Pancreas (tissue), 10 donors: ENCODE measurements around the gene CD4. TPM values are rescaled to one million over a fixed set of nuclear protein-coding genes. Genes with fewer than 3 reads are reported as not detected.

Source experiments
- ATAC-seq, 4 donors: fragments of 200-7000 bp; cut with Tn5 transposase; one replicate each; pipeline versions ENCODE4 v1.8.0 to v1.9.1; 2020; ENCODE audit warnings: mild to moderate bottlenecking in 4 of 4, moderate library complexity in 4 of 4
- DNase-seq, 6 donors: peaks; one replicate each; pipeline ENCODE4 v3.0.0-alpha.2; 2020
- FAIRE-seq: peaks from 2 replicates; lab custom pipeline; 2012; peaks lifted over from hg19 to GRCh38; lab: Jason Lieb, UNC
- H3K27ac ChIP-seq, 4 donors: fragments of 200-600 bp; sonication (generic); 1 replicate in 3 of 4; 2 replicates in 1 of 4; pipeline versions ENCODE4 v1.5.0 to v1.8.0; 2020
- H3K27me3 ChIP-seq, 4 donors: fragments of 200-600 bp; one replicate each; pipeline ENCODE4 v1.8.0; 2021
- H3K36me3 ChIP-seq, 3 donors: fragments of 200-600 bp; sonication (generic) in 1 of 3; one replicate each; pipeline versions ENCODE4 v1.5.0 to v1.8.0; 2020 to 2021
- H3K4me1 ChIP-seq, 3 donors: fragments of 200-600 bp; one replicate each; pipeline ENCODE4 v1.8.0; 2021
- H3K4me3 ChIP-seq, 4 donors: fragments of 200-600 bp; sonication (generic) in 2 of 4; one replicate each; pipeline versions ENCODE4 v1.5.0 to v1.8.0; 2020 to 2021
- H3K9me3 ChIP-seq, 4 donors: fragments of 200-600 bp; one replicate each; pipeline ENCODE4 v1.8.0; 2021
- WGBS, 2 donors: extraction: QIAGEN DNeasy Blood & Tissue Kit; methylation state at CpG; one replicate each; pipeline ENCODE4 v1.1.7; 2013; 5-methylcytosine and 5-hydroxymethylcytosine counted together
- intact Hi-C, 3 donors: fragments of 100-400 bp; cut with DNase I; formaldehyde crosslinking; loops; one replicate each; pipeline versions ENCODE4 v1.11.1 to v1.14.2; 2022
- polyA plus RNA-seq, 2 donors: library from polyadenylated mRNA; stranded (reverse); fragments of 200-250 nt; gene quantifications; one replicate each; pipeline ENCODE4 v1.2.3, GENCODE V29; 2013
- total RNA-seq, 6 donors: library from RNA; stranded (reverse); fragmentation: NEBNext Ultra II Directional in 4 of 6; extraction: Animal tissue kit (Norgen Biotek cat#: 25700) in 4 of 6; gene quantifications; one replicate each; pipeline versions ENCODE4 v1.2.1 to v1.2.4, GENCODE V29; 2021 to 2023
- TF ChIP-seq, protein P1 (sequence below), 4 donors: fragments of 200-600 bp; sonication (generic) in 3 of 4; IDR thresholded peaks; one replicate each; pipeline versions ENCODE4 v1.5.0 to v1.8.0; 2021; ENCODE audit warnings: antibody characterized with exemption in 4 of 4
- donor health status: healthy with polysubstance abuse.
- donor health status: DM: no; HTN: no; CAD: no; lungs with moderate emphysema.
- donor health status: DM: no; HTN: no; CAD: no.
- donor health status: control.
- donor health status: control.
- donor health status: Bipolar disorder and iron deficiency.
- donor health status: DM: yes; HTN: yes; CAD: no.
- donor health status: DM: no; HTN: no; CAD: no.
- donor health status: DM: no; HTN: no; CAD: no.
- donor health status: DM: yes; HTN: yes; CAD: no.

CD4 gene
- total and polyA plus RNA-seq, 8 donors = 1.2 to 19.9 (median 2.1) TPM

DNA sequence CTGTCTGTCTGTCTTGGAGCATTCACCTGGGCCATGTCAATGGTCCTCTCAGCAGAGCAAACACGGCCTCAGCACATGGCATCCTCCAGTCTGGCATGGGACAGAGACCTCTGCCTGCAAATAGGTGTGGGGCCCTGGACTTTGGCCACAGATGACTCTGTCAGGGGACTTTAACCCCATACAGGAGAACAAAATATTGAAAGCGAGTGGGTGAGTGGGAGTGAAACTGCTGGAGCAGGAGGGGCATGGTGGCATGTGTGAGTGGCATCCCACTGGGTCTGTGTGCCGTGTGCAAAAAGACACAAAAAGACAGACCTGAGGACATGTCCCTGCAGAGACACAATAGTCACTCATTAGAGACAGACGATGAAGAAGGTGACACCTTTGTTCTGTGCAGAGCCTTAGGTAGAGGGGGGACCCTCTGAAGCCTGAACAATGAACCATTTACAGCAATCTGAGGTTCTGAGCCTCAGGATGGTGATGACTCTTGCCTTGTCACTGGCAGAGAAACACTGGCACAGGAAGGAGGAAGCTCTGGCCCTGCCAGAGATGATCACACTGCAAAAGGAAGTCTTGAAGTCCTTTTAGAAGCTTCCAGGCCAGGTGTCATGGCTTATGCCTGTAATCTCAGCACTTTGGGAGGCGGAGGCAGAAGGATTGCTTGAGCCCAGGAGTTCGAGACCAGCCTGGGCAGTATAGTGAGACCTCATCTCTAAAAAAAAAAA, 9.5 kb upstream of the CD4 start:
- Histone ChIP-seq H3K27me3 (no peaks in the 10 kb centered on the region), H3K4me1 (peaks cover 0 to 6% (median 0%) of the 10 kb centered on the region in 3 donors), H3K9me3 (no peaks in the 10 kb centered on the region), H3K4me3 (no peak overlapping the region), H3K36me3 (no peaks in the 10 kb centered on the region), H3K27ac (no peak overlapping the region)
- no peak for DNase-seq
- FAIRE-seq = no peak
- TF ChIP-seq, protein P1, sequence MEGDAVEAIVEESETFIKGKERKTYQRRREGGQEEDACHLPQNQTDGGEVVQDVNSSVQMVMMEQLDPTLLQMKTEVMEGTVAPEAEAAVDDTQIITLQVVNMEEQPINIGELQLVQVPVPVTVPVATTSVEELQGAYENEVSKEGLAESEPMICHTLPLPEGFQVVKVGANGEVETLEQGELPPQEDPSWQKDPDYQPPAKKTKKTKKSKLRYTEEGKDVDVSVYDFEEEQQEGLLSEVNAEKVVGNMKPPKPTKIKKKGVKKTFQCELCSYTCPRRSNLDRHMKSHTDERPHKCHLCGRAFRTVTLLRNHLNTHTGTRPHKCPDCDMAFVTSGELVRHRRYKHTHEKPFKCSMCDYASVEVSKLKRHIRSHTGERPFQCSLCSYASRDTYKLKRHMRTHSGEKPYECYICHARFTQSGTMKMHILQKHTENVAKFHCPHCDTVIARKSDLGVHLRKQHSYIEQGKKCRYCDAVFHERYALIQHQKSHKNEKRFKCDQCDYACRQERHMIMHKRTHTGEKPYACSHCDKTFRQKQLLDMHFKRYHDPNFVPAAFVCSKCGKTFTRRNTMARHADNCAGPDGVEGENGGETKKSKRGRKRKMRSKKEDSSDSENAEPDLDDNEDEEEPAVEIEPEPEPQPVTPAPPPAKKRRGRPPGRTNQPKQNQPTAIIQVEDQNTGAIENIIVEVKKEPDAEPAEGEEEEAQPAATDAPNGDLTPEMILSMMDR (IDR thresholded peaks at IDR 0.05) = no peak
- no peak for ATAC-seq
- 68 to 74% methylated on average over 6 of the region's 6 CpGs for WGBS, 2 donors
- intact Hi-C loops = loop anchor here in 1 of 3 donors (5.0 kb wide), 1 partner anchor 43 kb away; no protein-coding TSS in a partner anchor

DNA sequence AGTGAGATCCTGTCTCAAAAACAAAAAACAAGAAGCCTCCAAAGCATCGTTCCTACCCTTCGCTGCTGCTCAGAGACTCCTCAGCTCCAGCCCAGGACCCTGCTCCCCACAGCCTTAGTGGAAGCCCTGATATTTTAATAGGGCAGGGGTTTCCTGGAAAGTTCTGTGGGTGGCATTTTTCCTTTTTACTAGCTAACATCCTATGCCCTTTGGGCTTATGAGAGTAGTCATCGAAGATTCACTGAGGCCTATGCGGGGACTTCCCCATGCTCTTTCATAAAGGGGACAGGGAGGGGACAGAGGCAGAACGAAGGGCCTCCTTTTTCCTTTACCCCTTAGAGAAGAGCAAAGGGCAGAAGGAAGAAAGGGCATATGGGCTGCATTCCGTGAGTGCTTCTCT, 8.8 kb upstream of the CD4 start:
- H3K9me3 ChIP-seq = no peaks in the 10 kb centered on the region
- no peak overlapping the region for H3K27ac ChIP-seq
- intact Hi-C loops = loop anchor here in 1 of 3 donors (5.0 kb wide), 1 partner anchor 43 kb away; no protein-coding TSS in a partner anchor
- no peaks in the 10 kb centered on the region for H3K27me3 ChIP-seq
- 80 to 90% methylated on average over 6 of the region's 6 CpGs for WGBS, 2 donors
- peaks cover 0 to 4% (median 0%) of the 10 kb centered on the region in 3 donors for H3K4me1 ChIP-seq
- TF ChIP-seq, protein P1 (IDR thresholded peaks at IDR 0.05) = no peak
- H3K36me3 ChIP-seq = no peaks in the 10 kb centered on the region
- no peak for DNase-seq
- H3K4me3 ChIP-seq = no peak overlapping the region
- FAIRE-seq = no peak
- no peak for ATAC-seq

DNA sequence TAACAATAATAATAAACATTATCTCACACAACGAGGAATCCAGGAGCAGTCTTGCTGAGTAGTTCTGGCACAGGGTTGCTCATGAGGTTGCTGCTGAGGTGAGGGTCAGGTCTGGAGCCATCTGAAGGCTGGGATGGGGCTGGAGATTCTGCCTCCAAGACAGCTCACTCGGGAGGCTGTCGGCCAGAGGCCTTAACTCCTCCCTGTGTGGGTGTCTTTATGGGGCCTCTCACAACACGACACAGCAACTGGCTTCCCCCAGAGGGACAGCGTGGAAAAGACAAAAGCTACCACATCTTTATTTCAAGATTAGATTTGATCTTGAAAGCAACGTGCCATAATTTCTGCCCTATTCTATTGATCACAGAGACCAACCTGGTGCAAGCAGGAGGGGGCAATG, 7.2 kb upstream of the CD4 start:
- DNase-seq = no peak
- intact Hi-C loops = loop anchor here in 1 of 3 donors (5.0 kb wide), 1 partner anchor 45 kb away; no protein-coding TSS in a partner anchor
- Histone ChIP-seq H3K4me3 (no peak overlapping the region), H3K36me3 (no peaks in the 10 kb centered on the region), H3K27ac (no peak overlapping the region), H3K27me3 (no peaks in the 10 kb centered on the region), H3K9me3 (no peaks in the 10 kb centered on the region), H3K4me1 (peaks cover 0 to 3% (median 0%) of the 10 kb centered on the region in 3 donors)
- 61 to 70% methylated on average over 6 of the region's 6 CpGs for WGBS, 2 donors
- FAIRE-seq = no peak
- TF ChIP-seq, protein P1 (IDR thresholded peaks at IDR 0.05) = no peak
- ATAC-seq = no peak

DNA sequence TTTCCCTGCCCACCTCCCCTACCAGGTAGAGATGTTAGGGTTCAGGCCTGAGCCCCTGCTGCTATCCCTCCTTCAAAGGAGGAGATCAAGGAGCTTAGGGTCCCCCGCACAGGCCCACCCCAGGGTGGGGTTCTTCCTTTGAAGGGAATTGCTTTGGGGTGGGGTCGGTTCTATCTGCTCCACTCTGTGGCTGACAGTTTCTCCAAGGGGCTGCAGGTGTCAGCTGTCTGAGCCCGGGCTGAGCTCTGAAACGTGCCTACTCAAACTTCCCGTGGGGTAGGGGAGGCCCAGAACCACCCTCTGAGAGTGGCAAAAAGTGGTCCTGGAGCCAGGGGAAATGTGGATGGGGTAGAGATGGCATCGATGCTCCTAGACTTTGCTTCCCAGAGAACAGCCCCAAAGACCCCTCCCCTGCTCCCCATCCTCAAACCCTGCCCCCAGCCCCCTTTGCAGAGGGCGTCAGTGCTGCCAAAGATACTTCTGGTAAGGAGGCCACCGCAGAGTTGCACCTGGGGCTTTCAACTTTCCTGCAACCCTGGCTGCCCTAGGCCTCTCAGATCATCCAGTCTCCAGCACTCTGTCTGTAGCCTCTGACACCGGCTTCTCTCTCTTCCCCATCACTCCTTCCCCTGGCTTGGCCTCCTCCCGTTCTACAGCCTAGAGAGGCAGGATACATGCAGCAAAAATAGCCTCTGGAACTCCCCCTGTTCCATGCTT, 6.3 kb upstream of the CD4 start:
- no peak for ATAC-seq
- DNase-seq = no peak
- H3K27ac ChIP-seq = no peak overlapping the region
- TF ChIP-seq, protein P1 (IDR thresholded peaks at IDR 0.05) = no peak
- no peaks in the 10 kb centered on the region for H3K9me3 ChIP-seq
- intact Hi-C loops = loop anchor here in 1 of 3 donors (5.0 kb wide), 1 partner anchor 46 kb away; no protein-coding TSS in a partner anchor
- no peak for FAIRE-seq
- no peak overlapping the region for H3K4me3 ChIP-seq
- no peaks in the 10 kb centered on the region for H3K27me3 ChIP-seq
- no peaks in the 10 kb centered on the region for H3K36me3 ChIP-seq
- peaks cover 0 to 3% (median 0%) of the 10 kb centered on the region in 3 donors for H3K4me1 ChIP-seq
- WGBS, 2 donors = 65 to 68% methylated on average over 10 of the region's 10 CpGs
